Measurements from ENCODE around the gene TPTE2.
"Not testable (repeated sequence)": the region's sequence is repeated elsewhere in the genome, so short reads cannot be mapped to it uniquely, and the experiment has no call there.

Gene TPTE2

GRCh38 chr13:19589312-19589711, 28.0 kb upstream of the TPTE2 start:
- Mint-ChIP-seq H3K27me3 (peaks cover 14 to 23% of the 10 kb centered on the region in 2 donors), H3K27ac (no peak overlapping the region), H3K9me3 (peaks cover 6 to 10% of the 10 kb centered on the region in 2 donors), H3K36me3 (peaks cover 5 to 21% of the 10 kb centered on the region in 2 donors), H3K4me3 (no peak overlapping the region), H3K4me1 (peaks cover 16 to 30% of the 10 kb centered on the region in 2 donors)
- no peak for DNase-seq
- ATAC-seq (replicated peaks) = no peak

- peaks cover 16 to 36% of the 10 kb centered on the region in 2 donors for H3K27me3 Mint-ChIP-seq
- H3K27ac Mint-ChIP-seq = peak overlapping the region; percentile 87
- H3K36me3 Mint-ChIP-seq = peaks cover 5 to 21% of the 10 kb centered on the region in 2 donors
- DNase-seq (peak; percentile 20), ATAC-seq (replicated peaks) (peak; percentile 73 to 78)
- peaks cover 16 to 30% of the 10 kb centered on the region in 2 donors for H3K4me1 Mint-ChIP-seq
- peak overlapping the region; percentile 83 to 84 for H3K4me3 Mint-ChIP-seq
- peaks cover 14 to 15% of the 10 kb centered on the region in 2 donors for H3K9me3 Mint-ChIP-seq
Observed at GRCh38 chr13:19587635-19588300, 26.4 kb upstream of the TPTE2 start.

DNA sequence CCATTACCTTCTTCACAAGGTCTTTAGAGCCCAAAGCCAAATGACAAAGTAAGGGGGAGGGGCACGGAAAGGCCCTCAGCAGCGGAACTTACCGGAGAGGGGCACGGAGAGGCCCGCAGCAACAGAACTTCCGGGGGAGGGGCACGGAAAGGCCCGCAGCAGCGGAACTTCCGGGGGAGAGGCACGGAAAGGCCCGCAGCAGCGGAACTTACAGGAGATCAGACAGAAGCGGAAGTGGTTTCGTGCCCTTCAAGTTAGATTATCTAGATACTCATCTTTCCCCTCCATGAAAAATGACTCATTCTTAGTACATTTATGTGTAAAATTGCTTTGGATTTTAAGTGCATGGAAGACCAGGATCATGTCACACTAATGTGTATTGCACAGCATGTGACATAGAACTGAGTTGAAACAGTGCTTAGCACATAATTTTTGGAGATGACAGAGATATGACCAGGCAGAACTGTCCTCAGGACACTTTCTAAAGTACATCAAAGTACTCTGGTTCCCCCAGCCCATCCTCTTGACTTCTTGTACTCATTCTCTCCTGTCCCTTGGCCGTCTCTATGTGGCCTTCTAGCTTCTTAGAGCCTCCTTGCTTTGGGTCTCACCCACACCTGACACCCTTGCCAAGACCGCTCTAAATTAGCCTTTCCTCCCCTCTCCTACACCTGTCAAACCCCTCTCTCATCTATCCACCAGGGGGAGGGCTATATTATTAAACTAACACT, 25.7 kb upstream of the TPTE2 start:
- peak; percentile 89 to 92 for ATAC-seq (replicated peaks)
- Mint-ChIP-seq H3K4me3 (peak overlapping the region; percentile 83 to 84), H3K9me3 (peaks cover 16 to 19% of the 10 kb centered on the region in 2 donors), H3K27ac (peak overlapping the region; percentile 87), H3K36me3 (peaks cover 5 to 21% of the 10 kb centered on the region in 2 donors), H3K4me1 (peaks cover 16 to 30% of the 10 kb centered on the region in 2 donors), H3K27me3 (peaks cover 17 to 36% of the 10 kb centered on the region in 2 donors)
- peak; percentile 75 for DNase-seq

GRCh38 chr13:19581675-19582074, 20.3 kb upstream of the TPTE2 start:
- DNase-seq (no peak), ATAC-seq (replicated peaks) (no peak)
- peaks cover 3 to 9% of the 10 kb centered on the region in 2 donors for H3K4me1 Mint-ChIP-seq
- H3K36me3 Mint-ChIP-seq = peaks cover 3 to 5% of the 10 kb centered on the region in 2 donors
- H3K9me3 Mint-ChIP-seq = peaks cover 14 to 16% of the 10 kb centered on the region in 2 donors
- no peak overlapping the region for H3K27ac Mint-ChIP-seq
- H3K4me3 Mint-ChIP-seq = no peak overlapping the region
- peaks cover 19 to 26% of the 10 kb centered on the region in 2 donors for H3K27me3 Mint-ChIP-seq

- DNase-seq (no peak), ATAC-seq (replicated peaks) (no peak)
- Mint-ChIP-seq H3K4me1 (no peaks in the 10 kb centered on the region), H3K27me3 (peaks cover 8 to 13% of the 10 kb centered on the region in 2 donors), H3K36me3 (no peaks in the 10 kb centered on the region), H3K9me3 (peaks cover 0 to 4% of the 10 kb centered on the region in 2 donors), H3K4me3 (no peak overlapping the region), H3K27ac (no peak overlapping the region)
Observed at GRCh38 chr13:19575230-19575629, 13.9 kb upstream of the TPTE2 start.

GRCh38 chr13:19573120-19573716, 11.9 kb upstream of the TPTE2 start:
- Mint-ChIP-seq H3K27me3 (peaks cover 7 to 23% of the 10 kb centered on the region in 2 donors), H3K9me3 (peaks cover 0 to 3% of the 10 kb centered on the region in 2 donors), H3K4me1 (peaks cover 4% of the 10 kb centered on the region in 2 donors), H3K36me3 (no peaks in the 10 kb centered on the region), H3K27ac (no peak overlapping the region), H3K4me3 (no peak overlapping the region)
- ATAC-seq (replicated peaks) = no peak
- DNase-seq = no peak

GRCh38 chr13:19572280-19572679, 10.9 kb upstream of the TPTE2 start:
- H3K27ac Mint-ChIP-seq = no peak overlapping the region
- no peak for ATAC-seq (replicated peaks)
- peaks cover 0 to under 1% of the 10 kb centered on the region in 2 donors for H3K9me3 Mint-ChIP-seq
- peaks cover 5 to 23% of the 10 kb centered on the region in 2 donors for H3K27me3 Mint-ChIP-seq
- DNase-seq = no peak
- no peaks in the 10 kb centered on the region for H3K36me3 Mint-ChIP-seq
- no peak overlapping the region for H3K4me3 Mint-ChIP-seq
- peaks cover 7 to 12% of the 10 kb centered on the region in 2 donors for H3K4me1 Mint-ChIP-seq

DNA sequence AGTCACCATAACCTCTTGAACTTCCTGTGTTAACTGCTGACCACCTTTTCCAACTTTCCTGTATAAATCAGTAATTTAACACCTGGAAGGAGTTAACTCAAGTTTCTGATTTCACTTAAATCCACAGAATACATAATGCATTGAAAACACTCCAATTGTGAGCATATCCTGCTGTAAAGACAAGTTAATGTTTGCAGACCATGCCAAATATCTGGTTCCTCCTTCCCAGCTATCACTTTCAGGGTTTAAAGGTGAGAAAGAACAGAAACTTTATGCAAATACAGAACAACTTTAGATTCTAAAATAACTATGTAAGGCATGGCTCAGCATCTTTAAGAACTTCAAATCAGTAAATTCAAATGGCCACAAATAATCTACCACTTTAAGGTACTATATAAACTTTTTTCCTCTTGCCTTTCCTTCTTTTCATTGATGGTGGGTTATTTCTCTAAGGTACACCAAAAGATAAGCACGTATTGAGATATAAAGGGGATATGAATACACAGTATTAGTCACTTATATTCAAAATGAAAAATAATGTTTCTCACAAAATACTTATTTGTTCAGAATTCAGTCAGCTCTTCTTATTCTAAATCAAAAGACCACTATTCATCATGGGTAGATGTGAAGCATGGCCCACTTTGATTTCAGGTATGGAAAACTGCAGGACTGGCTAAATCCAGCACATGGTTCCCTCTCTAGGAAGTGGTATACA, 6.6 kb upstream of the TPTE2 start:
- no peaks in the 10 kb centered on the region for H3K9me3 Mint-ChIP-seq
- no peak overlapping the region for H3K4me3 Mint-ChIP-seq
- ATAC-seq (replicated peaks) (peak; percentile 65 to 66), DNase-seq (no peak)
- peaks cover 7 to 17% of the 10 kb centered on the region in 2 donors for H3K4me1 Mint-ChIP-seq
- no peak overlapping the region for H3K27ac Mint-ChIP-seq
- no peaks in the 10 kb centered on the region for H3K36me3 Mint-ChIP-seq
- peaks cover 4 to 17% of the 10 kb centered on the region in 2 donors for H3K27me3 Mint-ChIP-seq

DNA sequence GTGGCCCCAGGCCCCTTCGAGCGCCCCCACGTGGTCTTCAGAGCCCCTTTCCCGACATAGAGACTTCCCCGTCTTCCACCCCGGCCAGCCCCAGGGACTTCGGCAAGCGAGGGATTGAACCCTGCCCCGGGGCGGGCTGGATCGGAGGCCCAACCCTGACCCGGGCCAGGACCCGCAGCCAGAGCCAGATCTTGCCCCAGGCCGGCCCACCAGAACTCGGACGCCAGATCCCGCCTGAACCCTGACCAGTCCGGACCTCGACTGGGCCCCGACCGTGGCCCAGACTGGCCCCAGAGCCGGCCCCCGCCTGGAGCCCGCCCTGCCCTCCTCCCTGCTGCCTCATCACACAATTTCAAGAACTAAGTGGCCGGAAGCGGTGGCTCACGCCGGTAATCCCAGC, 253 bp upstream of the TPTE2 start:
- H3K27me3 Mint-ChIP-seq = no peaks in the 10 kb centered on the region
- H3K27ac Mint-ChIP-seq = no peak overlapping the region
- H3K36me3 Mint-ChIP-seq = no peaks in the 10 kb centered on the region
- ATAC-seq (replicated peaks) (no peak), DNase-seq (no peak)
- H3K4me3 Mint-ChIP-seq = no peak overlapping the region
- H3K4me1 Mint-ChIP-seq = no peaks in the 10 kb centered on the region
- H3K9me3 Mint-ChIP-seq = no peaks in the 10 kb centered on the region

DNA sequence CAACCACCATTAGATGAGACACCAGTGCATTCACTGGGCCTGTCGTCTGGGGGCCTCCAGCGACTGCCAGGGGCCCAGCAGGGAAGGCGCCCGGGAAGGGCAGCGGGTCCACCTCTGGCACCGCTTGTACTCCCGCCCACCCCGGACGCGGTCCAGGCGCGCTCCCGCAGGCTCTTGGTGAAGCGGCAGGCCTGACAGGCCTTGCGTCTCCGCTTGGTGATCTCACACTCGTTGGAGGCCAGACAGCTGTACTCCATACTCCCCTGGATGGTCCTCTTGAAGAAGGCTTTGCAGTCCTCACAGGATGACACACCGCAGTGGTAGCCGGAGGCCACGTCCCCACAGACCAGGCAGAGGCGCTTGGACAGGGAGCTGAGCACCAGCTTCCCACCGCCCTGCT, 660 bp downstream of the TPTE2 start:
- not testable (repeated sequence) for H3K36me3 Mint-ChIP-seq; H3K4me1 Mint-ChIP-seq; H3K27me3 Mint-ChIP-seq; H3K9me3 Mint-ChIP-seq; H3K4me3 Mint-ChIP-seq; H3K27ac Mint-ChIP-seq; DNase-seq; ATAC-seq (replicated peaks)

DNA sequence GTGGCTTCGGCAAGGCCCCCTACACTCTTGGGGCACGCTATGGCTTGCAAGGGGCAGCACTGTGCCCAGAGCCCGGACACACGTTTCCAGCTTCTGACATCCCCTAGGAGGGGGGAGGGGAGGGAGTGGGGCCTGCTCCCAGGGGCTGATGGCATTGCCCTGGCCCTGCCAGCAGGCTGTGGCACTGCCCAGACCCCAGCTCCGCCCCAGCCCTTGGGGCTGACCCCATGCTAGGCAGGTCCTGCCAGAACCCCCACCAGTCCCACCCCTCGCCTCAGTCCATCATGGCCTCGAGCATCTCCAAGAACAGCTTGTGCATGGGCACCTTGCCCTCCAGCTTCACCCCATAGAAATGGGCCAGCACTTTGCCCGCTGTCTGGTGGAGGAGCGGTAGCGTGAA, 1.6 kb downstream of the TPTE2 start:
- not testable (repeated sequence) for H3K36me3 Mint-ChIP-seq; DNase-seq; H3K4me3 Mint-ChIP-seq; H3K27me3 Mint-ChIP-seq; H3K4me1 Mint-ChIP-seq; H3K27ac Mint-ChIP-seq; H3K9me3 Mint-ChIP-seq; ATAC-seq (replicated peaks)

GRCh38 chr13:19557287-19557686, 4.0 kb downstream of the TPTE2 start:
- not testable (repeated sequence) for H3K27ac Mint-ChIP-seq

GRCh38 chr13:19549245-19549644, 12.1 kb downstream of the TPTE2 start:
- ATAC-seq (replicated peaks); DNase-seq; H3K9me3 Mint-ChIP-seq; H3K4me1 Mint-ChIP-seq; H3K27ac Mint-ChIP-seq; H3K36me3 Mint-ChIP-seq; H3K27me3 Mint-ChIP-seq; H3K4me3 Mint-ChIP-seq: not testable (repeated sequence)

More at GRCh38 chr13:19557287-19557686, 4.0 kb downstream of the TPTE2 start:
- H3K4me3 Mint-ChIP-seq; H3K9me3 Mint-ChIP-seq; DNase-seq; H3K36me3 Mint-ChIP-seq; H3K27me3 Mint-ChIP-seq; H3K4me1 Mint-ChIP-seq; ATAC-seq (replicated peaks): not testable (repeated sequence)

- not testable (repeated sequence) for H3K4me3 Mint-ChIP-seq, H3K36me3 Mint-ChIP-seq, H3K4me1 Mint-ChIP-seq, H3K27ac Mint-ChIP-seq, H3K27me3 Mint-ChIP-seq, DNase-seq, H3K9me3 Mint-ChIP-seq
- peak; percentile 33 to 50 for ATAC-seq (replicated peaks)
Observed at GRCh38 chr13:19525634-19526033, 35.7 kb downstream of the TPTE2 start.

All from stimulated activated naive B cell treated with anti-CD40 and anti-IgM and Interleukin-4, amounts not matched to agents 10 μg/mL and 1 μg/mL and 100 μg/mL, for 72 hours (primary cell).